ENCODE measurements around the gene GFM2. TPM values are rescaled to one million over a fixed set of nuclear protein-coding genes. Genes with fewer than 3 reads are reported as not detected.
"Not testable (repeated sequence)": the region's sequence is repeated elsewhere in the genome, so short reads cannot be mapped to it uniquely, and the experiment has no call there.

Gene GFM2
- total and polyA plus RNA-seq, 2 donors from 2014 or later: 18.9 to 28.0 TPM

- H3K4me3 ChIP-seq (ENCODE audit: low read length in 3 of 3): no peak overlapping the region
- no peak for TF ChIP-seq CTCF (IDR thresholded peaks at IDR 0.05; ENCODE audit: borderline replicate concordance, extremely low read depth, insufficient read depth)
- intact Hi-C loops (cut with DNase I): no loop called here
- no peak overlapping the region for H3K27ac ChIP-seq (ENCODE audit: low read depth in 2 of 2, low read length in 2 of 2)
- no peak overlapping the region for H3K9ac ChIP-seq (ENCODE audit: low read length in 3 of 3)
- FAIRE-seq (no peak), DNase-seq (no peak)
- peaks cover 0 to 9% (median 0%) of the 10 kb centered on the region in 3 donors for H3K4me1 ChIP-seq (ENCODE audit: control insufficient read depth in 2 of 3, insufficient read depth in 2 of 3, low read depth in 1 of 3, low read length in 3 of 3)
- no peaks in the 10 kb centered on the region for H3K9me3 ChIP-seq (ENCODE audit: control insufficient read depth in 2 of 3, insufficient read depth in 1 of 3, low read length in 3 of 3)
- peaks cover 2 to 9% (median 8%) of the 10 kb centered on the region in 3 donors for H3K36me3 ChIP-seq (ENCODE audit: control insufficient read depth in 2 of 3, insufficient read depth in 3 of 3, low read length in 3 of 3)
- no peaks in the 10 kb centered on the region for H3K27me3 ChIP-seq (ENCODE audit: control insufficient read depth, insufficient read depth, low read length)
These were observed 4.3 kb downstream of the GFM2 start for GRCh38 chr5:74762599-74762998.

GRCh38 chr5:74761241-74761640, 5.7 kb downstream of the GFM2 start:
- DNase-seq (no peak), FAIRE-seq (no peak)
- Histone ChIP-seq H3K9ac (ENCODE audit: low read length in 3 of 3) (no peak overlapping the region), H3K4me1 (ENCODE audit: control insufficient read depth in 2 of 3, insufficient read depth in 2 of 3, low read depth in 1 of 3, low read length in 3 of 3) (peaks cover 0 to 9% (median 0%) of the 10 kb centered on the region in 3 donors), H3K27me3 (ENCODE audit: control insufficient read depth, insufficient read depth, low read length) (no peaks in the 10 kb centered on the region), H3K4me3 (ENCODE audit: low read length in 3 of 3) (no peak overlapping the region), H3K27ac (ENCODE audit: low read depth in 2 of 2, low read length in 2 of 2) (no peak overlapping the region), H3K36me3 (ENCODE audit: control insufficient read depth in 2 of 3, insufficient read depth in 3 of 3, low read length in 3 of 3) (peaks cover 9 to 13% (median 10%) of the 10 kb centered on the region in 3 donors), H3K9me3 (ENCODE audit: control insufficient read depth in 2 of 3, insufficient read depth in 1 of 3, low read length in 3 of 3) (peaks cover 0 to 2% (median 0%) of the 10 kb centered on the region in 3 donors)
- TF ChIP-seq CTCF (IDR thresholded peaks at IDR 0.05; ENCODE audit: borderline replicate concordance, extremely low read depth, insufficient read depth): no peak
- intact Hi-C loops (cut with DNase I): no loop called here

GRCh38 chr5:74748742-74749141, 18.2 kb downstream of the GFM2 start:
- intact Hi-C loops (cut with DNase I); H3K4me3 ChIP-seq (ENCODE audit: low read length in 3 of 3); FAIRE-seq; H3K4me1 ChIP-seq (ENCODE audit: control insufficient read depth in 2 of 3, insufficient read depth in 2 of 3, low read depth in 1 of 3, low read length in 3 of 3); H3K27ac ChIP-seq (ENCODE audit: low read depth in 2 of 2, low read length in 2 of 2); H3K9me3 ChIP-seq (ENCODE audit: control insufficient read depth in 2 of 3, insufficient read depth in 1 of 3, low read length in 3 of 3); H3K9ac ChIP-seq (ENCODE audit: low read length in 3 of 3); DNase-seq; H3K27me3 ChIP-seq (ENCODE audit: control insufficient read depth, insufficient read depth, low read length): not testable (repeated sequence)
- H3K36me3 ChIP-seq (ENCODE audit: control insufficient read depth in 2 of 3, insufficient read depth in 3 of 3, low read length in 3 of 3): peaks cover 6 to 40% (median 16%) of the 10 kb centered on the region in 3 donors

- no peak for FAIRE-seq
- DNase-seq: no peak
- peaks cover 2 to 17% (median 12%) of the 10 kb centered on the region in 3 donors for H3K36me3 ChIP-seq (ENCODE audit: control insufficient read depth in 2 of 3, insufficient read depth in 3 of 3, low read length in 3 of 3)
- H3K4me3 ChIP-seq (ENCODE audit: low read length in 3 of 3): no peak overlapping the region
- H3K27ac ChIP-seq (ENCODE audit: low read depth in 2 of 2, low read length in 2 of 2): no peak overlapping the region
- no peaks in the 10 kb centered on the region for H3K4me1 ChIP-seq (ENCODE audit: control insufficient read depth in 2 of 3, insufficient read depth in 2 of 3, low read depth in 1 of 3, low read length in 3 of 3)
- intact Hi-C loops (cut with DNase I): no loop called here
- H3K9me3 ChIP-seq (ENCODE audit: control insufficient read depth in 2 of 3, insufficient read depth in 1 of 3, low read length in 3 of 3): no peaks in the 10 kb centered on the region
- no peaks in the 10 kb centered on the region for H3K27me3 ChIP-seq (ENCODE audit: control insufficient read depth, insufficient read depth, low read length)
- no peak overlapping the region for H3K9ac ChIP-seq (ENCODE audit: low read length in 3 of 3)
- TF ChIP-seq CTCF (IDR thresholded peaks at IDR 0.05; ENCODE audit: borderline replicate concordance, extremely low read depth, insufficient read depth): no peak
These were observed 28.5 kb downstream of the GFM2 start for GRCh38 chr5:74738406-74738805.

Measured in kidney (tissue), 14 donors.